GM21786 (cell line): Measurements from ENCODE around the gene ZNF91.
A peak's percentile ranks its signal among the peaks of the same experiment; 100 is the strongest.
"Not testable (repeated sequence)": the region's sequence is repeated elsewhere in the genome, so short reads cannot be mapped to it uniquely, and the experiment has no call there.

Source experiments
- ATAC-seq: cut with Tn5 transposase; IDR thresholded peaks from one replicate; pipeline ENCODE4 v1.9.1; 2021; ENCODE audit not compliant: unreplicated experiment

The ZNF91 gene

GRCh38 chr19:23395041-23395721 is at the start of gene ZNF91:
Gene ZNF91, minus strand, starts transcription at chr19:23395471. Its CDS starts 117 bp downstream, at chr19:23395354.
- ATAC-seq = peak; percentile 98

GRCh38 chr19:23440791-23441190 is 45.5 kb upstream of the ZNF91 start:
- ATAC-seq = no peak

- no peak for ATAC-seq
These were observed 44.9 kb upstream of the ZNF91 start for GRCh38 chr19:23440207-23440606.

- no peak for ATAC-seq
These were observed 44.4 kb upstream of the ZNF91 start for GRCh38 chr19:23439623-23440022.

- ATAC-seq = no peak
These were observed 42.6 kb upstream of the ZNF91 start for GRCh38 chr19:23437901-23438300.

GRCh38 chr19:23436944-23437343 is 41.7 kb upstream of the ZNF91 start:
- ATAC-seq = no peak

GRCh38 chr19:23436318-23436717 is 41.0 kb upstream of the ZNF91 start:
- ATAC-seq = no peak

- ATAC-seq = no peak
These were observed 25.6 kb upstream of the ZNF91 start for GRCh38 chr19:23420824-23421223.

GRCh38 chr19:23419261-23419660 is 24.0 kb upstream of the ZNF91 start:
- not testable (repeated sequence) for ATAC-seq

GRCh38 chr19:23415561-23416191 is 20.4 kb upstream of the ZNF91 start:
- no peak for ATAC-seq

GRCh38 chr19:23415034-23415433 is 19.8 kb upstream of the ZNF91 start:
- ATAC-seq = no peak

- no peak for ATAC-seq
These were observed 14.9 kb upstream of the ZNF91 start for GRCh38 chr19:23410155-23410554.

GRCh38 chr19:23409392-23410048 is 14.2 kb upstream of the ZNF91 start:
- no peak for ATAC-seq

- no peak for ATAC-seq
These were observed 12.4 kb upstream of the ZNF91 start for GRCh38 chr19:23407616-23408133.

- no peak for ATAC-seq
These were observed 11.4 kb upstream of the ZNF91 start for GRCh38 chr19:23406721-23407120.

- no peak for ATAC-seq
These were observed 10.8 kb upstream of the ZNF91 start for GRCh38 chr19:23406091-23406490.

- no peak for ATAC-seq
These were observed 9.4 kb upstream of the ZNF91 start for GRCh38 chr19:23404676-23405075.

GRCh38 chr19:23403581-23404324 is 8.5 kb upstream of the ZNF91 start:
- ATAC-seq = no peak

GRCh38 chr19:23403052-23403451 is 7.8 kb upstream of the ZNF91 start:
- no peak for ATAC-seq

- ATAC-seq = no peak
These were observed 7.1 kb upstream of the ZNF91 start for GRCh38 chr19:23402388-23402787.

- no peak for ATAC-seq
These were observed 5.9 kb upstream of the ZNF91 start for GRCh38 chr19:23401086-23401610.
